BLaER1 treated with 17β-estradiol and CSF1 and Interleukin-3, amounts not matched to agents 10 nM and 100 nM (cell line): ENCODE results near the gene ZNF628.

Experiments used
- H3K27ac ChIP-seq, 11 experiments: shearing (Covaris generic); formaldehyde crosslinking; 2 replicates each; pipeline ENCODE4 v1.8.1; 2022
- H3K27me3 ChIP-seq, 11 experiments: shearing (Covaris generic); formaldehyde crosslinking; 2 replicates each; pipeline ENCODE4 v1.8.1; 2022
- H3K36me3 ChIP-seq, 11 experiments: shearing (Covaris generic); formaldehyde crosslinking; 2 replicates each; pipeline ENCODE4 v1.8.1; 2022
- H3K4me1 ChIP-seq, 10 experiments: shearing (Covaris generic); formaldehyde crosslinking; 2 replicates each; pipeline ENCODE4 v1.8.1; 2022
- H3K4me2 ChIP-seq, 11 experiments: shearing (Covaris generic); formaldehyde crosslinking; 2 replicates each; pipeline ENCODE4 v1.8.1; 2022
- H3K4me3 ChIP-seq, 10 experiments: shearing (Covaris generic); formaldehyde crosslinking; 2 replicates each; pipeline ENCODE4 v1.8.1; 2022
- H3K9ac ChIP-seq, 11 experiments: shearing (Covaris generic); formaldehyde crosslinking; 2 replicates each; pipeline ENCODE4 v1.8.1; 2022
- H3K9me3 ChIP-seq, 11 experiments: shearing (Covaris generic); formaldehyde crosslinking; replicated peaks in 1 of 11; 2 replicates each; pipeline ENCODE4 v1.8.1; 2022
- H4K20me1 ChIP-seq, 11 experiments: shearing (Covaris generic); formaldehyde crosslinking; 2 replicates each; pipeline ENCODE4 v1.8.1; 2022
- Cebpa-rat ChIP-seq, 11 experiments: shearing (Covaris generic); IDR thresholded peaks; 2 replicates each; pipeline ENCODE4 v1.8.1; 2022

ZNF628 gene

DNA sequence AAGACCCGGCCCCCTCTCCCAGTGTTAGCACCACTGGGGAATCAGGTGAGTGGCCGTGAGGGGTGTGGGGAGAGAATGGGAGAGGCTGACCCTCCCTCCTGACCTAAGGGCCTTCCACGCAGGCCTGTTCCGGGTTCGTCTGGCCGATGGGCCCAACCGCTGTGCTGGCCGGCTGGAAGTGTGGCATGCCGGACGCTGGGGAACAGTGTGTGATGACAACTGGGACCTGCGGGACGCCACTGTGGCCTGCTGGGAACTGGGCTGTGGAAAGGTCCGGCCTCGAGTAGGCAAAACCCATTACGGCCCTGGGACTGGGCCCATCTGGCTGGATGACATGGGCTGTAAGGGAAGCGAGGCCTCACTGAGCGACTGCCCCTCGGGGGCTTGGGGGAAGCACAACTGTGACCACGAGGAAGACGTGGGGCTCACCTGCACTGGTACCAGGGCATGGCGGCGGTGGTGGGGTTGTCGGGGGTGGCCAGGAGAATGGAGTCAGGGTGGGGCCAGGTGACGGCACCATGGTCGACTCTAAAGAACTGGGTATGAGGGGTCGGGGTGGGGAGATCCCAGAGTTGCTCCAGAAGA is 24.0 kb downstream of the ZNF628 start:
- peak overlapping the region in 5 of 11 experiments; percentile 7 to 35 (median 29); a peak in 5 of 22 replicates for H3K4me2 ChIP-seq
- H4K20me1 ChIP-seq: no peaks in the 10 kb centered on the region
- H3K36me3 ChIP-seq: no peaks in the 10 kb centered on the region
- no peak overlapping the region for H3K9ac ChIP-seq
- H3K4me1 ChIP-seq: peaks cover 7 to 36% (median 16%) of the 10 kb centered on the region in 10 experiments; a peak in 19 of 20 replicates
- H3K9me3 ChIP-seq: peaks cover 0 to 4% (median 0%) of the 10 kb centered on the region in 11 experiments; a peak in 1 of 22 replicates
- TF ChIP-seq Cebpa-rat (IDR thresholded peaks at IDR 0.05): no peak
- H3K27me3 ChIP-seq: no peaks in the 10 kb centered on the region
- H3K27ac ChIP-seq: no peak overlapping the region
- H3K4me3 ChIP-seq: no peak overlapping the region

DNA sequence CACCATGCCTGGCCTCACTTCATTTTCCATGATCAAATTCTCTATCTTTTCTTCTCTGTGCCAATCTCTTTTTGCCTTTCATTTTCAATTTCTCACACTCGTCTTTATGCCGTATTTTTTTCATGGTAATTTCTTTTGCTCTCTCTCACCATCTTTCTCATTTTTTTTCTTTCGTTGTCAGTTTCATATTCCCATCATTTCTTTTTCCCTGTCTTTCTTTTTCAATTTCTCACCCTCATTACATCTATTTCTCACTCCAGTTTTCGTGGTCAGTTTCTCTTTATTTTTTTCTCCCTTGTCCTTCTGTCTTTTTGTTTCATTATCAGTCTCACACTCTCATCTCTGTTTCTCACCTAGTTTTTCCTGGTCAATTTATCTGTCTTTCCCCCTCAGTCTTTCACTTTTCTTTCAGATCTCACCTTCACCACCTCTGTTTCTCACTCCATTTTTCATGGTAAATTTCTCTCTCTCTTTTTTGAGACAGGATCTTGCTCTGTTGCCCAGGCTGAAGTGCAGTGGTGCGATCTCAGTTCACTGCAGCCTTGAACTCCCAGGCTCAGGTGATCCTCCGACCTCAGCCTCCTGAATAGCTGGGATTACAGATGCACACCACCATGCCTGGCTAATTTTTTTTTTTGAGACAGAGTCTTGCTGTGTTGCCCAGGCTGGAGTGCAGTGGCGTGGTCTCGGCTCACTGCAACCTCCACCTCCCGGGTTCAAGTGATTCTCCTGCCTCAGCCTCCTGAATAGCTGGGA is 26.0 kb downstream of the ZNF628 start:
- Histone ChIP-seq H3K9ac (no peak overlapping the region), H3K9me3 (peaks cover 0 to 4% (median 0%) of the 10 kb centered on the region in 11 experiments; a peak in 1 of 22 replicates), H3K4me2 (no peak overlapping the region), H3K4me3 (no peak overlapping the region), H3K4me1 (peaks cover 7 to 35% (median 16%) of the 10 kb centered on the region in 10 experiments; a peak in 19 of 20 replicates), H3K36me3 (no peaks in the 10 kb centered on the region), H3K27ac (no peak overlapping the region), H3K27me3 (no peaks in the 10 kb centered on the region), H4K20me1 (no peaks in the 10 kb centered on the region)
- TF ChIP-seq Cebpa-rat (IDR thresholded peaks at IDR 0.05): no peak

DNA sequence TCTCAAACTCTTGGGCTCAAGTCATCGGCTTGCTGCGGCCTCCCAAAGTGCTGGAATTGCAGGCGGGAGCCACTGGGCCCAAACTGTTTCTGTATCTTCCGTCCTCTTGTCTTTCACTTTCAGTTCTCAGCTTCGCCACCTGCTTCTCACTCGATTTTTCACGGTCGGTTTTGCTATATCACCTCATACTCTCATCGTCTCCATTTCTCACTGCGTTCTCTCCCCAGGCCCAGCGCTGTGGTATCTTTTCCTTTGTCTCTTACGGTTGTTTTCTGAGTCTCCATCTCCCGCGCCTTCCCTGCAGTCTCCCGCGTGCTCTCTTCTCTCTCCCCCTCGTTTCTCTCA is 26.7 kb downstream of the ZNF628 start:
- Histone ChIP-seq H3K9me3 (peaks cover 0 to 4% (median 0%) of the 10 kb centered on the region in 11 experiments; a peak in 1 of 22 replicates), H3K9ac (peak overlapping the region in 7 of 11 experiments; percentile 55 to 79 (median 75); a peak in 13 of 22 replicates), H3K36me3 (no peaks in the 10 kb centered on the region), H4K20me1 (no peaks in the 10 kb centered on the region), H3K4me3 (peak overlapping the region in 5 of 10 experiments; percentile 53 to 72 (median 62); a peak in 6 of 20 replicates), H3K4me1 (peaks cover 7 to 39% (median 16%) of the 10 kb centered on the region in 10 experiments; a peak in 19 of 20 replicates), H3K27ac (peak overlapping the region in 8 of 11 experiments; percentile 53 to 76 (median 64); a peak in 14 of 22 replicates), H3K27me3 (no peaks in the 10 kb centered on the region), H3K4me2 (peak overlapping the region; percentile 40 to 77 (median 65); a peak in 21 of 22 replicates)
- no peak for TF ChIP-seq Cebpa-rat (IDR thresholded peaks at IDR 0.05)

GRCh38 chr19:55503502-55504251 is 27.3 kb downstream of the ZNF628 start:
- H3K27ac ChIP-seq: peak overlapping the region in 9 of 11 experiments; percentile 44 to 76 (median 62); a peak in 16 of 22 replicates

GRCh38 chr19:55504252-55504603 is 27.8 kb downstream of the ZNF628 start:
- H3K27ac ChIP-seq: peak overlapping the region in 3 of 11 experiments; percentile 53 to 73 (median 59); a peak in 4 of 22 replicates
- peak overlapping the region; percentile 46 to 72 (median 56); a peak in 17 of 20 replicates for H3K4me3 ChIP-seq
- H3K36me3 ChIP-seq: no peaks in the 10 kb centered on the region
- no peaks in the 10 kb centered on the region for H3K27me3 ChIP-seq
- TF ChIP-seq Cebpa-rat (IDR thresholded peaks at IDR 0.05): no peak
- H3K9me3 ChIP-seq: peaks cover 0 to 4% (median 0%) of the 10 kb centered on the region in 11 experiments; a peak in 1 of 22 replicates
- peak overlapping the region in 9 of 11 experiments; percentile 29 to 79 (median 75); a peak in 12 of 22 replicates for H3K9ac ChIP-seq
- H3K4me1 ChIP-seq: peaks cover 0 to 47% (median 20%) of the 10 kb centered on the region in 10 experiments; a peak in 17 of 20 replicates
- peak overlapping the region; percentile 40 to 77 (median 65); a peak in 21 of 22 replicates for H3K4me2 ChIP-seq
- no peaks in the 10 kb centered on the region for H4K20me1 ChIP-seq

More at GRCh38 chr19:55503502-55504251, 27.3 kb downstream of the ZNF628 start:
- Histone ChIP-seq H3K4me2 (peak overlapping the region; percentile 40 to 77 (median 65)), H3K9me3 (peaks cover 0 to 4% (median 0%) of the 10 kb centered on the region in 11 experiments; a peak in 1 of 22 replicates), H3K4me1 (peaks cover 4 to 42% (median 18%) of the 10 kb centered on the region in 10 experiments; a peak in 19 of 20 replicates), H3K9ac (peak overlapping the region in 10 of 11 experiments; percentile 29 to 79 (median 72); a peak in 18 of 22 replicates), H4K20me1 (no peaks in the 10 kb centered on the region), H3K4me3 (peak overlapping the region; percentile 46 to 72 (median 56)), H3K36me3 (no peaks in the 10 kb centered on the region), H3K27me3 (no peaks in the 10 kb centered on the region)
- TF ChIP-seq Cebpa-rat (IDR thresholded peaks at IDR 0.05): no peak

- Histone ChIP-seq H3K27ac (no peak overlapping the region), H3K4me1 (peaks cover 1 to 45% (median 20%) of the 10 kb centered on the region in 10 experiments), H3K4me2 (no peak overlapping the region), H3K4me3 (no peak overlapping the region), H3K36me3 (no peaks in the 10 kb centered on the region), H3K27me3 (no peaks in the 10 kb centered on the region), H3K9me3 (peaks cover 0 to 4% (median 0%) of the 10 kb centered on the region in 11 experiments; a peak in 1 of 22 replicates), H3K9ac (no peak overlapping the region), H4K20me1 (no peaks in the 10 kb centered on the region)
- no peak for TF ChIP-seq Cebpa-rat (IDR thresholded peaks at IDR 0.05)
These were observed 28.6 kb downstream of the ZNF628 start for GRCh38 chr19:55504981-55505380.

GRCh38 chr19:55508120-55508519 is 31.7 kb downstream of the ZNF628 start:
- Histone ChIP-seq H4K20me1 (no peaks in the 10 kb centered on the region), H3K27me3 (no peaks in the 10 kb centered on the region), H3K4me2 (no peak overlapping the region; a peak in 1 of 22 replicates), H3K4me1 (peaks cover 11 to 47% (median 34%) of the 10 kb centered on the region in 10 experiments), H3K9ac (0 out of 22 replicates have a peak overlapping the region, but pooled peaks of 1 of the 11 experiments have one; percentile 13), H3K36me3 (no peaks in the 10 kb centered on the region), H3K4me3 (no peak overlapping the region), H3K9me3 (peaks cover 0 to 4% (median 0%) of the 10 kb centered on the region in 11 experiments; a peak in 1 of 22 replicates), H3K27ac (no peak overlapping the region)
- TF ChIP-seq Cebpa-rat (IDR thresholded peaks at IDR 0.05): no peak

DNA sequence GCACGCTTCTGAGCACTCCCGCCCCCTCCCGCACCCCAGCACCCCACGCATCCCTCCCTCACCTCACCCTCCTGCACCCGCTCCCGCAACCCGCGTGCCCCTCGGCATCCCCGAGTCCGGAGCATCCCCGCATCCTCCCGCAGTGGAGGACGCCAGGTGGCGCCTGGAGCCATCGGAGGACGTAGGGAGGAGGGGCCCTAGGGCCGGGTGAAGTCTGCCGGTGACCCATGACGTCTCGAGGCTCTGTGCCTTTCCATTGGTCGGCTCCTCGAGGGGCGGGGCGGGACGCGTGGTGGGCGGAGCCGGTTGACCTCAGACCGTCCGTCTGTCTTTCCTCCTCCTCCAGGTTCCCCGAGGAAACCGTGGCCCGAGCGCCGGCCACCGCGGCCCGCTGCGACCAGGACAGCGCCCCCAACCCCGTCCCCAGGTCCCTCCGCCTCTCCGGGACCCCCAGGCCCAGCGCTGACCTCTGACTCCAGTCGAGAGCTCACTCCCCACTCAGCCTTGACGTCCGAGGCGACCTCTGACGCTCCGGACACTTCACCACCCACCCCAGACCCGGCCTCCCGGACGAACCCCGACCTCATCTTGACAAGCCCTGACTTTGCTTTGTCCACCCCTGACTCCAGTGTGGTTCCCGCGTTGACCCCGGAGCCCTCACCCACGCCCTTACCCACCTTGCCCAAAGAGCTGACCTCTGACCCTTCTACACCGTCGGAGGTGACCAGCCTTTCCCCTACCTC is 40.6 kb downstream of the ZNF628 start:
- Histone ChIP-seq H3K27me3 (no peaks in the 10 kb centered on the region), H3K9me3 (no peaks in the 10 kb centered on the region), H3K9ac (peak overlapping the region; percentile 49 to 82 (median 73); a peak in 21 of 22 replicates), H4K20me1 (no peaks in the 10 kb centered on the region), H3K36me3 (no peaks in the 10 kb centered on the region), H3K4me3 (peak overlapping the region; percentile 42 to 64 (median 54); a peak in 18 of 20 replicates), H3K4me1 (peaks cover 4 to 12% (median 7%) of the 10 kb centered on the region in 10 experiments; a peak in 17 of 20 replicates), H3K27ac (peak overlapping the region; percentile 56 to 82 (median 78)), H3K4me2 (peak overlapping the region; percentile 73 to 92 (median 86))
- no peak for TF ChIP-seq Cebpa-rat (IDR thresholded peaks at IDR 0.05)
